Left cardiac atrium (tissue), 4 donors: ENCODE measurements around the gene TUBB. TPM values are rescaled to one million over a fixed set of nuclear protein-coding genes. Genes with fewer than 3 reads are reported as not detected.
A peak's percentile ranks its signal among the peaks of the same experiment; 100 is the strongest.
"Not testable (repeated sequence)": the region's sequence is repeated elsewhere in the genome, so short reads cannot be mapped to it uniquely, and the experiment has no call there.

Experiments used
- ATAC-seq, 2 donors: fragments of 200-7000 bp; cut with Tn5 transposase; one replicate each; pipeline ENCODE4 v1.9.1; 2020; ENCODE audit warnings: mild to moderate bottlenecking in 2 of 2, moderate library complexity in 2 of 2
- DNase-seq: peaks from one replicate; pipeline ENCODE4 v3.0.0-alpha.2; 2020
- intact Hi-C, 2 donors: fragments of 100-400 bp; cut with DNase I; formaldehyde crosslinking; loops; one replicate each; pipeline versions ENCODE4 v1.14.1 to v1.15.1; 2022 to 2023
- total RNA-seq, 2 donors: library from RNA; stranded (reverse); fragmentation: NEBNext Ultra II Directional; extraction: Animal tissue kit (Norgen Biotek cat#: 25700); gene quantifications; one replicate each; pipeline ENCODE4 v1.2.1, GENCODE V29; 2021
- donor health status: DM: no; HTN: yes; CAD: no.
- donor health status: DM: no; HTN: yes; CAD: no; lungs with severe emphysema.
- donor health status: DM: yes; HTN: yes; CAD: no.
- donor health status: Dilated cardiomyopathy.

The TUBB gene
- total RNA-seq, 2 donors from 2014 or later: 276 to 303 TPM

DNA sequence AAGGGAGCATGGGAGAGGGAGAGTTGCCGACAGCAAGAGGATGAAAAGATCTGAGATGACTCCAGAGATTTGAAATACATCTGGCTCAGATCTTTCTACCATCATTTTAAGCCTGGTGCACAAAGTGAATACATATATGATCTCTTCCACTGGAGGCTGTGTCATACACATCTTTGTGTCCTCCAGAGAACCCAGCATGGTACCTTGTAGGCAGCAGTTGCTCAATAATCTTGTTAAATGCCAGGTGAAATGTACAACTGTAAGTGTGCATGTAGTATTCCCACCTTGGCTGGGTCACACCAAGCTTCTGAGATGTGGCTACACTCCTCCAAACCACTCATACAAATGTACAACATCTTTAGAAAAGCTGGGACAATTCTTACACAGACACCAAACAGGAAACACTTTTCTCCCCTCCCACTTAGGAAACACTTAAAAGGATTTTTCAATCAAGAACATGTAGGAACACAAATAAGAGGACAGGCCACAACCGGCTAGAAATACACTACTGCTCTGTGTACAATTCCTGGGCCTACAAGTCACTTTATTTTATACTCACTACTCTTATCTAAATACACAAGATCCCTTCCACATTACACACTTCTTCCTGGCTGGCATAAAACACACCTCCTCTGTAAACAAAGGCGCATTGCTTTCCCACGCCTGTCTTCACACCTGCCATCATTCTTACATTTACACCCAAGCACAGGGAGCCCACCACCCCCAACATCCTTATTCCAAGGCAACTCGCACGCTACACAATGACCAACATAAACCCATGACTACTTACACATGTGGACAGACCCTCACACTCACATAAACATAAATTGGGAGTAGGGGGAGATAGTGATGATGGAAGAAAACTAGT lies 28.0 kb downstream of the TUBB start:
- DNase-seq (no peak), ATAC-seq (no peak)
- intact Hi-C loops: loop anchor here in 1 of 2 donors (10.0 kb wide), 1 partner anchor 77 kb away; no protein-coding TSS in a partner anchor

DNA sequence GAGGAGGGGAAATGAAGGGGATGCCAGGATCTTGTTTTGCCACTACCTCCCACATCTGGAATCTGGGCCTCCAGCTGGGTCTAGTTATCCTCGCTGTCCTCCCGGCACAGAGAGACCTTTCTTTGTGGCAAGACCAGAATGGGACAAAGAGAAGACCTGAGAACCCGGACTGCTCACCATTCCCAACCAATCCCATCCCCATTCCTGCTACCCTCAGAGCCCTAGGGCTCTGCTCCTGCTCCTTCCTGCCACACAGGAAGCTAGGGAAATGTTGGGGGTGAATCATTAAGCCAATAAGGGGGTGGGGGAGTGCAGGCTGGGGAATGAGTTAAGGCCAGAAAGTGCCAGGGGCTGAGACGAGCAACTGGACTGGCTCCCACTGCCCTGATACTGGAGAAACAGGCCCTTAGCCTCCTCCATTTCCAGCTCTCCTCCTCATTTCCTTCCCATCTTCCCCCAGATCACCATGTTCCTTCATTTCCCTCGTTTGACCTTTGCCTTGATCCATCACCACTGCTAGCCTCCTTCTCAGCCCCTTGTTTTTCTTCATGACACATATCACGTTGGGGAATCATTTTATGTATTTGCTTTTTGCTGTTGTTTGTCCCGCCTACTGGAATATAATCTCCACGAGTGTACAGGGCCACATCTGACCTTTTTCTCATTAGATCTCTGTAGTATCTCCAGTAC lies 28.8 kb downstream of the TUBB start:
- intact Hi-C loops: loop anchor here in 1 of 2 donors (10.0 kb wide), 1 partner anchor 76 kb away; no protein-coding TSS in a partner anchor
- DNase-seq (no peak), ATAC-seq (no peak)

DNA sequence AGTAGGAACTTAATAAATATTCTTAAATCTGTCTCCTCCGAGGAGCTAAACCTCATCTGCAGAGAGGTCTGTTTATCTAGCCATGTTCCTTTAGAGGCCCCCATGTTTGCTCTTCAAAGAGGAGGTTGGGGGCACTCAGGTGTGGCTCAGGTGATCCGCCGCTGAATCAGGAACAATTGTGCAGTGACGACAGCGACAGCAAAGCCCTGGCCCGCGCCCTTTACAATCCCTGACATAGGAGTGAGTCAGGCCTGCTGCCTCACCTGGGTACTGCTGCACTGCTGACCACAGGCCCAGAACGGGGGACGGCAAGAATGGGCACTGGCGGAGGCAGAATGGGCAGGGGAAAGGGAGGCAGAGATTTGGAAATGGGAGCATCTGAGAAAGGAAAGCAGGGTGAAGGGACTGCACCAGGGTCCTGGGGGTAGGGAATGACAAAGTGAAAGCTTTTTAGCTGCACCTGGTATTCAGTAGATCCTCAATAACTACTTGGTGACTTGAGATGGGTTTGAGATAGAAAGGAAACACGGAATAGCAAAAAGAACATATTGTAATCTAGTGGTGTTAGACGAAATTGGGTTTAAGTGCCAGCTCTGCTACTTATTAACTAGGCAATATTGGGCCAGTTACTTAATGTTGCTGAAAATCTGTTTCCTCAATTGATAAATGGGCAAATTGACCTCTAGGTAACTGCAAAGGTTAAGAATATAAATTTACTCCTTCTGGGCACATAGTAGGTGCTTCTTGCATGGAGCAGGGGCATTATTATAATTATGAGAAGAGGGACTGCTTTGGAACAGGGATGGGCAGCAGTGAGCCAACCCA lies 29.6 kb downstream of the TUBB start:
- ATAC-seq: no peak
- intact Hi-C loops: loop anchor here in 1 of 2 donors (10.0 kb wide), 1 partner anchor 75 kb away; no protein-coding TSS in a partner anchor

DNA sequence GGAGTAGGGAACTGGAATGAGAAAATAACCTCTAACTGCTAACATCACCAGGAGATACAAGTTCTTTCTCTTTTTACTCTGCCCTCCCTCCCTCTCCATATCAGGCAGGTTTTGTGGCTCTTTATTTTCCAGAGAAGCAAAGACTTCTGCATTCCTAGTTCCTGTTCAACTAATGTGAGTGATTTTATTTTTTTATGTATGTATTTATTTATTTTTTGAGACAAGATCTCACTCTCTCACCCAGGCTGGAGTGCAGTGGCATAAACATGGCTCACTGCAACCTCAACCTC lies 30.2 kb downstream of the TUBB start:
- intact Hi-C loops: no loop called here
- ATAC-seq (no peak), DNase-seq (no peak)

More for the DNA sequence above, 29.6 kb downstream of the TUBB start:
- DNase-seq: no peak

DNA sequence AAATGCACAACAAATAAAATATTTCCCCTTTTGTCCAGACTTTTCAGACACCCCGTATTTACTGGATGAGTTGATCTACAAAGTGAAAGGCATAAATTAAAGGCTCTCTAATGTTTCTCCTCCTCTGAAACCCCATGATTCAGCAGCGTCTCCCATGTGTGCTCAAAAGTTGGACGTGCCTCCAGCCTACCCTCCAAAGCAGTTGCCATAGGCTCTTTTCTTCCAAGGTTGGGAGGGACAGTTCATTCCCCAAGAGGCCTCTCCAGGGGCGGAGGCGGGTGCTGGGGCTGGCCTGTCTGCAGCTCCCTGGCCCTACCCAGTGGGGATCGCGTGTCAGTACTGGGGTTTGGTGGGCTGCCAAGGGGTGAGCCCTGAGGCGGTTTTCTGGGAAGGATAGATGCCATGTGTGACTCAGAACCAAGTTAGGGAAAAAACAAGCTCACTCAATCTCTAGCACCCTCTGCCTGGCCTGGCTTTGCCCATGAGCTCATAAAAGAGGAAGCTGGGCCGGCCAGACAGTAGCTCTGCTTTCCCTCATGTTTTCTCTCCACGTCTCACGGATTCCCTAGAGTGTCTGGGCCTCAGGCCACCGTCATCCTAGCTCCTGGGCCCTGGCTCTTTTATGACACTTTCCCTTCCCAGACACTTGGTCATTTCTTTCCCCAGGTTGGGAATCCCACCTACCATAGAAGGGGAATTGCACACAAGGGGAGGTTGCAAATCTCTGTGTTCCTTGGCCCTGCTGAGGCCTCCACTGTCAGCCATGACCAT lies 32.2 kb downstream of the TUBB start:
- ATAC-seq: peak; percentile 96
- DNase-seq: peak; percentile 97
- intact Hi-C loops: no loop called here

DNA sequence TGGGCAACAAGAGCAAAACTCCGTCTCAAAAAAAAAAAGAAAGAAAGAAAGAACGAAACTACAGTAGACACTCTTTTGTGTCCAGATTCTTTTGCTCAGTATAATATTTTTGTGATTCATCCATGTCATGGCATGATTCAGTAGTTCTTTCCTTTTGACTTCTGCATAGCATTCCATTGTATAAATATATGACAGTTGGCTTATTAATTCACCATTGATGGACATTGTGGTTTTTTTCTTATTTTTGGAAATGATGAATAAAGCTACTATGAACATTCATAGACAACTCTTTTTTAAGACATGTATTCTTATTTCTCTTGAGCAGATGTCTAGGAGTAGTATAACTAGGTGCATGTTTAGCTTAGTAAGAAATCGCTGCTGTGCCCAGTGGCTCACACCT lies 34.5 kb downstream of the TUBB start:
- intact Hi-C loops: no loop called here
- ATAC-seq (no peak), DNase-seq (no peak)

DNA sequence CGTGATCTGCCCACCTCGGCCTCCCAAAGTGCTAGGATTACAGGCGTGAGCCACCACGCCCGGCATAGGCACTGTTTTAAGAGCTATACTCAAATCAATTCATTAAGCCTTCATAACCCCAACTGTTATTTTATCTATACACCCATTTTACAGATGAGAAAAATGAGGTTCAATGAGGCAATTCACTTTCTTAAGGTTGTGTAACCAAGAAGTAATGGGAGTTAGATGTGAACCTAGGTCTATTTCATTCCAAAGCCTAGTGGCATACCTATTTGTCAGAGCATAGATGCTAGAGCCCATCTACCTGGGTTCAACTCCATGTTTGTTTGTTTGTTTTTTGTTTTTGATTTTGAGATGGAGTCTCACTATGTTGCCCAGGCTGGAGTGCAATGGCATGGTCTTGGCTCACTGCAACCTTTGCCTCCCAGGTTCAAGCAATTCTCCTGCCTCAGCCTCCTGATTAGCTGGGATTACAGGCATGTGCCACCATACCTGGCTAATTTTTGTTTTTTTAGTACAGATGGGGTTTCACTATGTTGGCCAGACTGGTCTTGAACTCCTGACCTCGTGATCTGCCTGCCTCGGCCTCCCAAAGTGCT lies 36.4 kb downstream of the TUBB start:
- intact Hi-C loops, DNase-seq, ATAC-seq: not testable (repeated sequence)

DNA sequence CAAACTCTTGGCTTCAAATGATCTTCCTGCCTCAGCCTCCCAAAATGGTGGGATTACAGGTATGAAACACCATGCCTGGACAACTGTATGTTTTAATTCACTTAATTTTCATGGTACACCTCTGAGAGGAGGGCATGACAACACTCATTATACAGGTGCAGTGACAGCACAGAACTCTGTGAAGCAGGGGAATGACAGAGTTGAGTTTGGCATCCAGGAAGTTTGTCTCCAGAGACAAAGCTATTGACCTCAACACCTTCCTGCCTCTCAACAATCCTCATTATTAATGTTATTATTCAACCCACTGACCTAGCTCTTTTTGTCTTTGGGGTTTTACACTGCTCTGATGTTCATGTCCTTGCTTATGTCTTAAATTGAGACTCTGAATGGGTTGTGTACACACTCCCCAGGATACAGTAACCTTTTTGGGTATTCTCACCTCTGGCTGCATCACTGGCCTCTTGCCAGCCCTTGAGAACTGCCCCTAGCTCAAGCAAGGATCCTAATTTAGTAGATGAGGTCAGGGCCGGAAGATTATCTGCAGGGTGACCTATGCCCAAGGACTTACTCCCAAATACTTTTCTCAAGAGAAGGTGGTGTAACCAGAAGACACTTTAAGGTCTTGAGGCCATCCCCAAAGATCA lies 37.2 kb downstream of the TUBB start:
- intact Hi-C loops: no loop called here
- DNase-seq: peak; percentile 61
- ATAC-seq: peak; percentile 28 to 34

DNA sequence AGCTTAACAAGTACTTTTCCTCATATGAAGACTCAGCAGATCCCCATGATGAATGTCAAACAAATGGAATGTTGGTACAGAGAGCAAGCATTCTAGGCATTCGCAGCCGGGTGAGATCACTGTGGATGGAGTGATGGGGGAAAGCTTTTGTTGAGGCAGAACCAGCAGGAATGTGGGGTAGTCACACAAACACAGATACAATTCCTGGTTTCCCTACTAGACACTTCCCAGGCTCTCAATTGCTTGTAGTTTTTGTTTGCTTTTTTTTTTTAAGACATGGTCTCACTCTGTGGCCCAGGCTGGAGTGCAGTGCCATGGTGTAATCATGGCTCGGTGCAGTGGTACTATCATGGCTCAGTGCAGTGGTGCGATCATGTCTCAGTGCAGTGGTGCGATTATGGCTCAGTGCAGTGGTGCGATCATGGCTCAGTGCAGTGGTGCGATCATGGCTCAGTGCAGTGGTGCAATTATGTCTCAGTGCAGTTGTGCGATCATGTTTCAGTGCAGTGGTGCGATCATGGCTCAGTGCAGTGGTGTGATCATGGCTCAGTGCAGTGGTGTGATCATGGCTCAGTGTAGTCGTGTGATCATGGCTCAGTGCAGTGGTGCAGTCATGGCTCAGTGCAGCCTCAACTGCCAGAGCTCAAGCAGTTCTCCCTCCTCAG lies 39.6 kb downstream of the TUBB start:
- peak; percentile 65 to 69 for ATAC-seq
- DNase-seq: no peak
- intact Hi-C loops: no loop called here

DNA sequence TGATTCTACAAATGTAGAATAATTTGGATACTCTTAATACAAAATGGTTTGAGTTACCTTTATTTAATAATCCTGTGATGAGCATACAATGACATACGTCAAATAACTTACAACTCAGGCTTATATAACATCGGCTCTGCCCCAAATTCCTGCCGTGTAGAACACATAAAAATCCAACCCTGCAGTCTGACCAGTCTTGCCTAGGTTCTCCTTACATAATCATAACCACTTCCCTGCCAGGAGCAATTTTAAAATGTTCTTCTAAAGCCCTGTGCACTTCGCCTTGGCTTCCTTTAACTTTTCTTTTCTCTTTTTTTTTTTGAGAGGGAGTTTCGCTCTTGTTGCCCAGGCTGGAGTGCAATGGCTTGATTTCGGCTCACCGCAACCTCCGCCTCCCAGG lies 40.4 kb downstream of the TUBB start:
- DNase-seq (no peak), ATAC-seq (no peak)
- intact Hi-C loops: no loop called here

DNA sequence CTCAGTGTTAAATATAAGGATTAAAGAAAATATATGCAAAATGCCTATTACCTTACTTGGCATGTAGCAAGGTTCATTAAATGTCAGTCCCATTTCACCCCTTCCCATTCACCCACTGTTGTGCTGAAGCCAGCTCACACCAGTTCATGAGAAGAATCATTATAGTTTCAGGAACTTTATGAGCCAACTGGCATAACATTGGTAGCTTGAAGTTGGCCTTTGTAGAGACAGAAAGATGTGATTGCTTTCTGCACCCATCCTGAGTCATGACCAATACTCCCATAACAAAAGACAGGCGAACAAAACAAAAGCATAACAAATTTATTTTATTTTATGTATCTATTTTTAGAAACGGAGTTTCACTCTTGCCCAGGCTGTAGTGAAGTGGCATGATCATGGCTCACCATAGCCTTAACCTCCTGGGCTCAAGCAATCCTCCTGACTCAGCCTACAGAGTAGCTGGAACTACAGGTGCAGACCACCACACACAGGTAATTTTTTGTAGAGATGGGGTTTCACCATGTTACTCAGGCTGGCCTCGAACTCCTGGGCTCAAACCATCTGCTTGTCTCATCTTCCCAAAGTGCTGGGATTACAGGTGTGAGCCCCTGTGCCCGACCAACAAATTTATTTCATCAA lies 41.8 kb downstream of the TUBB start:
- intact Hi-C loops: no loop called here
- DNase-seq (no peak), ATAC-seq (no peak)

DNA sequence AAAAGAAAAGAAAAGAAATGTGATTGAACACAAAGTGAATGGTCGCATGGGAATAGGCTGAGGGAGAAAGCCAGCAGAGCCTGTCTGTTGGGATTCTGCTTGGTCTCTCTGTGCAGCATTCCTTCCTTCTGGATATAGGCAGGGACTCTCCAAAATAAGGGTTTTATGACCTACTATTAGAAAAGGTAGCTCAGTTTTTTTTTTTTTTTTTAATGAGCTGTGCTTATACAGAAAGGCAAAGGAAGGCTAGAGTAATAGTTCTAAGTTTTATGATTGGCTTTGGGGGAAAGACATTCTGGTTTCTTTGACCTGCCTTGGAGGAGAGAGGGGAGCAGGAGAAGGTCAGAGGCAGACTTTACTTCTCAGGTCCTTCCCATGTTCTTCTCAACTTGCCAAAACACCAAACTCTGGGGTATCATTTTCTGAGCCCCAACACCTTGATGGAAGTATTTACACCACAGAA lies 43.0 kb downstream of the TUBB start:
- intact Hi-C loops: no loop called here
- ATAC-seq: no peak
- no peak for DNase-seq

DNA sequence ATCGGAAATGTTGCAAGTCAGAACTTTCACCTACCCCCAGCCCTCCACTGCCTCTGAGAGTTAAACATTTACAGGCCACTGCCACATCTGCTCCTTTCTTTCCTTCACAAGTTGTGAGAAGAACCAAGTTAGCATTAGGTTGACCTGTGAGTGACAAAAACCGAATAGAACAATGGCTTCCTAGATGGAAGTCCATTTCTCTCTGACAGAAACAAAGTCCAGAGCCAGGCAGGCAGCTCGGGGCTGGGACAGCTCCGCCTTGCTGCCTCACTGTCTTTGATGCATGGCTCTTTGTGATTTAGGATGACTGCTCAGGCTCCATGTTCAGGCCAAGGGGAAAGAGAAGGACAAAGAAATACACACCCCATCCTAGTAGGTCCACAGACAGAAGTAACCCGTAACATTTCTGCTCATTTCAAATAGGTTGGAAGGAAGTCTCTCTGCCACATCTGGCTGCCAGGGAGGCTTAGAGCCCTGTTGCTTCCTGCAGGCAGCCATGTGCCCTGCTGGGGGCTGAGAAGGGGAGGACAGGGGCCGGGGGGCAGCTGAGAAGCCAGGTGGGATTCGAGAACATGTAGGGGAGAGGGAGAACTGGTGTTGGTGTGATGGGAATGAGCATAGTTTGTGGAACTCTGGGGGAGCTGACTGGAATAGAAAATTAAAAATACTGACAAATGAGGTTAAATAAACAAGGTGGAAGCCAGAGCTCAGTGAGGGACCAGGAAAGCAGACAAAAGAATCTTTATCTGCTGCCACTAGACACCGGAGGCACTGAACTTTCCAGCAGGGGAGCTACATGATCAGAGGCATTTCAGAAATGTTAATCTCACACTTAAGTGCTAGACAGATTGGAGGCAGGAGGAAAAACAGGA lies 43.7 kb downstream of the TUBB start:
- intact Hi-C loops: no loop called here
- DNase-seq (no peak), ATAC-seq (peak; percentile 52 to 72)

DNA sequence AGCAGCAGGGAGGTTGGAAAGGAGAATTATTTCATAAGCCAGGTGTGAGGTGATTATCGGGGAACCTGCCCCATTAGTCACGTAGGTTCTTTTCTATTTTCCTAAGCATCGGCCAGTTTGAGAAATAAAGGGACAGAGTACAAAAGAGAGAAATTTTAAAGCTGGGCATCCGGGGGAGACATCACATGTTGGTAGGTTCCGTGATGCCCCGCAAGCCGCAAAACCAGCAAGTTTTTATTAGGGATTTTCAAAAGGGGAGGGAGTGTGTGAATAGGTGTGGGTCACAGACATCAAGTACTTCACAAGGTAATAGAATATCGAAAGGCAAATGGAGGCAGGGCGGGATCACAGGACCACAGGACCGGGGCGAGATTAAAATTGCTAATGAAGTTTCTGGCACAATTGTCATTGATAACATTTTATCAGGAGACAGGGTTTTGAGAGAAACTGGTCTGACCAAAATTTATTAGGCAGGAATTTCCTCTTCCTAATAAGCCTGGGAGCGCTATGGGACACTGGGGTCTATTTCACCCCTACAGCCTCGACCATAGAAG lies 44.4 kb downstream of the TUBB start:
- ATAC-seq, intact Hi-C loops, DNase-seq: not testable (repeated sequence)

DNA sequence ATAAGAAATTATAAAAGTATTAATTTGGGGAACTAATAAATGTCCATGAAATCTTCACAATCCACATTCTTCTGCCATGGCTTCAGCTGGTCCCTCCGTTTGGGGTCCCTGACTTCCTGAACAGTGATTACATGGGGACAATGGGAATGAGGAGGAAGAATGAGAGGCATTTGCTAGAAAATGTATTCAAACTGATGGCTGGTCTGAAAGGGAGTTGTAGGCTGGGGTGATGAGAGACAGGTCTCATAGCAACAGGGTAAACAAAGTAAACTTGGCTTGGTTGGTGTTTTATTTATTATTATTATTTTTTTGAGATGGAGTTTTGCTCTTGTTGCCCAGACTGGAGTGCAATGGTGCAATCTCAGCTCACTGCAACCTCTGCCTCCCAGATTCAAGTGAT lies 45.3 kb downstream of the TUBB start:
- intact Hi-C loops, DNase-seq, ATAC-seq: not testable (repeated sequence)
